ENCODE measurements around the gene DNAH17. TPM values are rescaled to one million over a fixed set of nuclear protein-coding genes. Genes with fewer than 3 reads are reported as not detected.
A peak's percentile ranks its signal among the peaks of the same experiment; 100 is the strongest.

The DNAH17 gene
- total and polyA plus RNA-seq, 3 experiments from 2014 or later, result 0.20 TPM; not detected in 2

DNA sequence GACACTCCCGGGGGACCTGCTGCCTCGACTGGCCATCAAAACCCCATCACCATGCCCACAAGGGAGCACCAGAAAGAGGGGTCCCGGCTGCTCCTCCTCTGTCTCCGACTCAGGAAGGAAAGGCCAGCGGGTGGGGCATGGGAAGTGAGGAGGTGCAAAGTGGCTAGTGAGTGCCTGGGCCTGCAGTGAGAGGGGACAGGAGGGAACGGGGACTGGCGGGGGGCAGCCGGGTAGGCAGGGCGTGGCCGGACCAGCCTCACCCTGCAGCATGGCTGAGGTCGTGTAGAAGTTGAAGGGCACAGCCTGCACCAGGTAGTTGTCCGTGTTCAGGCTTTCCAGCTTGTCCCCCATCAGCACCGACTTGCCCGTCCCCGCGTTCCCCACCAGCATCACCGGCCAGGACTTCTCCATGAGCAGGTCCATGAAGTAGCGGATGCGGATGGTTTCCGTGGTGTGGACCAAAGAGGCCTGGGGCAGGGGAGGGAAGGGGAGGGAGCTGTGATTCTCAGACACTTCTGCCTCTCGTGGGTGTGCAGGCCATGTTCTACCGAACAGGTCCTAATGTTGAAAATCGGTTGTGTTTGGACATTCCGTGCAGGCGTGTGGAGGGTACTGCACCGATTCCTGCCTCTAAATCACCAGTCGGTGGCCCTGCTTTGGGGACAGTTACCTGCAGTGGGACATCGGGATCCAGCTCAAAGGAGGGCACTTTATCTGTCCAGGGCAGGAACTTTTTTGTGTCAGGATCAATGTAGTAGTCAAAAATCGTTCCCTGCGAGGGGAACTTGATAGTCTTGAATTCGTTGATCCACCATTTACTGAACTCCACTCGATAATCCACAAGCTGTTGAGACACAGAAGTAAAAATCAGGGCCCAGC, 91.7 kb downstream of the DNAH17 start:
- no peak for DNase-seq
- Histone ChIP-seq H3K36me3 (ENCODE audit: insufficient read depth, low read length) (no peaks in the 10 kb centered on the region), H3K9me3 (ENCODE audit: low read length) (no peaks in the 10 kb centered on the region), H3K4me1 (ENCODE audit: insufficient read depth, low read length) (no peaks in the 10 kb centered on the region), H3K27me3 (ENCODE audit: insufficient read depth, low read length, poor library complexity, severe bottlenecking) (no peaks in the 10 kb centered on the region), H3K27ac (ENCODE audit: low read depth, low read length) (no peak overlapping the region), H3K4me3 (ENCODE audit: low read length) (no peak overlapping the region)
- Mint-ChIP-seq H3K4me1 (peaks cover 5 to 13% (median 7%) of the 10 kb centered on the region in 3 donors), H3K36me3 (no peaks in the 10 kb centered on the region), H3K27me3 (peaks cover 17 to 25% of the 10 kb centered on the region in 2 donors), H3K27ac (no peak overlapping the region), H3K4me3 (peak overlapping the region in 1 of 7 donors; percentile 6), H3K9me3 (no peaks in the 10 kb centered on the region)
- ChIA-PET CTCF (interaction anchor here (0.6 to 1.6 kb wide), 2 partner anchors 12 to 441 kb away, joined by 4 to 5 read pairs; no protein-coding TSS in a partner anchor), POLR2A (no interaction called here)

DNA sequence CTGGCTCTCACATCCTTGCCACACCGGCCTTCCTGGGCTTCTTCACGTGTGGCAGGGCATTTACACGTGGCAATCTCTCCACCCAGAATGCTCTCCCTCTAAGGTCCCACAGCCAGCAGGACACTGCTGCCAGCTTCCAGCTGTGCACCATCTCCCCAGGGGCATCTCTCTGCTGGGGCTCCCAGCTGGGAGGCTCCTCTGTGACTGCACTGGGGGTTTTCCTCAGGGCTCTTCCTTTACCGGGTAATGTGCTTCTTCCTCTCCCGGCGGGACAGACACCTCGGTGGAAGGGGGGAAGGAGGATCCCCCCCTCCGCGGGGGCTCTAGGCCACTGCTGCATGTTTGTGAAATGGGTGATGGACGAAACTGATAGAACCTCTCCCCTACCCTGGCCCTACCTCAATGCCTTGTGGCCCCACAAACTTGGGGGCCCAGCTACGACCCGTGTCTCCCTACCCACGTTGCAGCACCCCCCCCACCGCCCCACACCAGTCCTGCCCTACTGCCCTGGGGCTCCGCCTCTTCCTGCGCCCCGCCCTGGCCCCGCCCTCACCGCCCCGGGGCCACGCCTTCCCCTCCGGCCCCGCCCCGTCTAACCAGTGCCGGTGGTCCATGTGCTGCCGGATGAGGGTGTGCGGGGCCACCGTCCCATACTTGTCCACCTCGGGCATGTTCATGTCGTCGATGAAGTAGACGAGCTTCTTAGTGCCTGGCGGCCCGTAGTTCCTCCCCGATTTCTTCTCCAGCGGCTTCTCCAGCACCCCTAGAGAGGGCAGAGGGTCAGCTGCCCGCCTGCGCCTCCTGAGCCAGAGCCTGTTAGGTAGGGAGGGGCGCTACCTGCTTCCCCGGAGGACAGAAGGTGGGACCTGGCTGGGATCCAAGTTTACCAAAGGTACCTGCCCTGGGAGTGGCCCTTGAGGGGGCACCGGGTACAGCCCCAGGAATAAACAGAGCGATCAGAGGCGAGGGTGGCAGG, 92.6 kb downstream of the DNAH17 start:
- no peaks in the 10 kb centered on the region for H3K9me3 ChIP-seq (ENCODE audit: low read length)
- no peaks in the 10 kb centered on the region for H3K36me3 Mint-ChIP-seq
- ChIA-PET POLR2A (no interaction called here), CTCF (interaction anchor here (1.6 kb wide), 1 partner anchor 13 kb away, joined by 4 read pairs; no protein-coding TSS in a partner anchor)
- H3K4me1 Mint-ChIP-seq, result peaks cover 5 to 13% (median 7%) of the 10 kb centered on the region in 3 donors
- H3K4me1 ChIP-seq (ENCODE audit: insufficient read depth, low read length), result no peaks in the 10 kb centered on the region
- H3K4me3 Mint-ChIP-seq, result peak overlapping the region in 6 of 7 donors; percentile 11 to 70 (median 60)
- H3K27ac ChIP-seq (ENCODE audit: low read depth, low read length), result no peak overlapping the region
- H3K27me3 Mint-ChIP-seq, result peaks cover 17 to 25% of the 10 kb centered on the region in 2 donors
- no peaks in the 10 kb centered on the region for H3K36me3 ChIP-seq (ENCODE audit: insufficient read depth, low read length)
- peak overlapping the region in 4 of 8 donors; percentile 26 to 78 (median 47) for H3K27ac Mint-ChIP-seq
- peak overlapping the region; percentile 41 for H3K4me3 ChIP-seq (ENCODE audit: low read length)
- no peaks in the 10 kb centered on the region for H3K27me3 ChIP-seq (ENCODE audit: insufficient read depth, low read length, poor library complexity, severe bottlenecking)
- peak; percentile 15 to 71 (median 49) for DNase-seq
- H3K9me3 Mint-ChIP-seq, result no peaks in the 10 kb centered on the region

DNA sequence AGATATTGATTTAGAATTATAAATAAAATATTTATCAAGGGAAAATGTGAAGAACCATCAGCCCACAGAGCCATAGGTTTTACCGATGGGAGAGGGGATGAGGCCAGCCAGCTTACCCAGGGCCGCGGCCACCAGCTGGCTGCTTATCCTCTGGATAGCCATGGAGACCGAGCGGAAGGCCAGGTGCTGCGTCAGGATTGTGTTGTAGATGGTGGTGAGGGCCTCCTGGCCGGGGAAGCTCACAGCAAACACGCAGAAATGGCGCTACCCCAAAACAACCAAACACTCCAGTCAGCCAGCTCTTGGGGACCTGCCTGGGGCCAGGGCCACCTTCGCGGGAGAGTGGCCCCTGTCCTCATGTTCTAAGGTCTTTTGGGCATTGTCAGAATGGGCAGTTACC, 97.8 kb downstream of the DNAH17 start:
- peaks cover 19 to 20% (median 20%) of the 10 kb centered on the region in 3 donors for H3K4me1 Mint-ChIP-seq
- Histone ChIP-seq H3K4me3 (ENCODE audit: low read length) (no peak overlapping the region), H3K27ac (ENCODE audit: low read depth, low read length) (no peak overlapping the region), H3K9me3 (ENCODE audit: low read length) (no peaks in the 10 kb centered on the region), H3K27me3 (ENCODE audit: insufficient read depth, low read length, poor library complexity, severe bottlenecking) (no peaks in the 10 kb centered on the region), H3K4me1 (ENCODE audit: insufficient read depth, low read length) (peaks cover 12% of the 10 kb centered on the region), H3K36me3 (ENCODE audit: insufficient read depth, low read length) (no peaks in the 10 kb centered on the region)
- ChIA-PET POLR2A (no interaction called here), CTCF (no interaction called here)
- no peak overlapping the region for H3K4me3 Mint-ChIP-seq
- peaks cover 0 to 2% (median 0%) of the 10 kb centered on the region in 5 donors for H3K9me3 Mint-ChIP-seq
- no peaks in the 10 kb centered on the region for H3K36me3 Mint-ChIP-seq
- peaks cover 17 to 23% of the 10 kb centered on the region in 2 donors for H3K27me3 Mint-ChIP-seq
- no peak overlapping the region for H3K27ac Mint-ChIP-seq
- DNase-seq, result no peak

DNA sequence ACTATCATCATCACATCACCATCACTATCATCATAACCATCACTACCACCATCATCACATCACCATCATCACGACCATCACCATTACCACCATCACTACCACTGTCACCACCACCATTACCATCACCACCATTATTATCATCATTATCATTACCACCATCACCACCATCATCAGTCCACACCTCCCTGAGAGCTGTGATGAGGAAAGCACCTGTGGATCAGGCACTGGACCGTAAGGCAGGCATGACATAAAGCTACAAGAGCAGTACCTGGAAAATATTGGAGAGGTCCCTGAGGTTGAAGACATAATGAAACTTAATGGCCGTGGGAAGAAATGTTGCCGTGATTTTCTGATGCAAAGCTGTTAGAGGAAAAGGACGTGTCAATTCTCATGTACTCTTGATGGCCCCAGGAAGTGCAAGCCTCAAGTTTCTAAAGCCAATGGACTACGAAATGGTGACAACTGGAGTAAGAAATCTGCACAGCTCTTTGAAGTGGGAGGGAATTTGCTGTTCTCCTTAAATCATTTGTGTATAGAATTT, 98.4 kb downstream of the DNAH17 start:
- Histone ChIP-seq H3K36me3 (ENCODE audit: insufficient read depth, low read length) (no peaks in the 10 kb centered on the region), H3K27ac (ENCODE audit: low read depth, low read length) (no peak overlapping the region), H3K27me3 (ENCODE audit: insufficient read depth, low read length, poor library complexity, severe bottlenecking) (no peaks in the 10 kb centered on the region), H3K9me3 (ENCODE audit: low read length) (no peaks in the 10 kb centered on the region), H3K4me1 (ENCODE audit: insufficient read depth, low read length) (peaks cover 12% of the 10 kb centered on the region), H3K4me3 (ENCODE audit: low read length) (no peak overlapping the region)
- Mint-ChIP-seq H3K27me3 (peaks cover 16 to 19% of the 10 kb centered on the region in 2 donors), H3K4me3 (no peak overlapping the region), H3K4me1 (peaks cover 19 to 20% (median 19%) of the 10 kb centered on the region in 3 donors), H3K27ac (no peak overlapping the region), H3K9me3 (peaks cover 0 to 2% (median 0%) of the 10 kb centered on the region in 5 donors), H3K36me3 (no peaks in the 10 kb centered on the region)
- CTCF ChIA-PET, result no interaction called here
- no peak for DNase-seq
- POLR2A ChIA-PET, result no interaction called here

DNA sequence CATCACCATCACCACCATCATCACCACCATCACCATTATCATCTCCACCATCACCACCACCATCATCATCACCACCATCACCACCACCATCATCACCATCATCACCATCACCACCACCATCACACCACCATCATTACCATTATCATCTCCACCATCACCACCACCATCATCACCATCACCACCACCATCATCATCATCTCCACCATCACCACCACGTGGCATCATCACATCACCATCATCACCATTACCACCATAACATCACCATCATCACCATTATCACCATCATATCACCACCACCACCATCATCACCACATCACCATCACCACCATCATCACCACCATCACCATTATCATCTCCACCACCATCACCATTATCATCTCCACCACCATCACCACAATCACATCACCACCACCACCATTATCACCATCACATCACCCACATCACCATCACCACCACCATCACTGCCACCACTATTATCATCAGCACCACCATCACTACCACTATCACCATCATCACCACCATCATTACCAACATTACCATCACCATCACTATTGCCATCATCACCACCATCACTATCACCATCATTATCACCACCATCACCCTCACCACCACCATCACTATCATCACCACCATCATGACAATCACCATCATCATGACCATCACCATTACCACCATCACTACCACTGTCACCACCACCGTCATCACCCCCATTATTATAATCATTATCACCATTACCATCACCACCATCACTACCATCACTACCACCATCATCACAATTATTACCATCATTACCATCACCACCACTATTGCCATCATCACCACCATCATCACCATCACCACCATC, 99.1 kb downstream of the DNAH17 start:
- DNase-seq, result no peak
- CTCF ChIA-PET, result no interaction called here
- Histone ChIP-seq H3K36me3 (ENCODE audit: insufficient read depth, low read length) (no peaks in the 10 kb centered on the region), H3K4me1 (ENCODE audit: insufficient read depth, low read length) (peaks cover 12% of the 10 kb centered on the region), H3K27ac (ENCODE audit: low read depth, low read length) (no peak overlapping the region), H3K4me3 (ENCODE audit: low read length) (no peak overlapping the region), H3K27me3 (ENCODE audit: insufficient read depth, low read length, poor library complexity, severe bottlenecking) (no peaks in the 10 kb centered on the region), H3K9me3 (ENCODE audit: low read length) (no peaks in the 10 kb centered on the region)
- no peaks in the 10 kb centered on the region for H3K36me3 Mint-ChIP-seq
- H3K4me3 Mint-ChIP-seq, result no peak overlapping the region
- no peak overlapping the region for H3K27ac Mint-ChIP-seq
- H3K4me1 Mint-ChIP-seq, result peaks cover 21 to 26% (median 24%) of the 10 kb centered on the region in 3 donors
- H3K9me3 Mint-ChIP-seq, result peaks cover 0 to 2% (median 0%) of the 10 kb centered on the region in 5 donors
- POLR2A ChIA-PET, result no interaction called here
- H3K27me3 Mint-ChIP-seq, result peaks cover 16 to 17% of the 10 kb centered on the region in 2 donors

GRCh38 chr17:78476973-78477372, 100.2 kb downstream of the DNAH17 start:
- Histone ChIP-seq H3K4me1 (ENCODE audit: insufficient read depth, low read length) (peaks cover 12% of the 10 kb centered on the region), H3K36me3 (ENCODE audit: insufficient read depth, low read length) (no peaks in the 10 kb centered on the region), H3K27me3 (ENCODE audit: insufficient read depth, low read length, poor library complexity, severe bottlenecking) (no peaks in the 10 kb centered on the region), H3K4me3 (ENCODE audit: low read length) (no peak overlapping the region), H3K27ac (ENCODE audit: low read depth, low read length) (no peak overlapping the region), H3K9me3 (ENCODE audit: low read length) (no peaks in the 10 kb centered on the region)
- H3K4me1 Mint-ChIP-seq, result peaks cover 24 to 30% (median 25%) of the 10 kb centered on the region in 3 donors
- H3K27me3 Mint-ChIP-seq, result peaks cover 9 to 11% of the 10 kb centered on the region in 2 donors
- no peaks in the 10 kb centered on the region for H3K36me3 Mint-ChIP-seq
- H3K27ac Mint-ChIP-seq, result no peak overlapping the region
- POLR2A ChIA-PET, result no interaction called here
- CTCF ChIA-PET, result no interaction called here
- H3K4me3 Mint-ChIP-seq, result no peak overlapping the region
- DNase-seq, result no peak
- peaks cover 0 to 2% (median 0%) of the 10 kb centered on the region in 5 donors for H3K9me3 Mint-ChIP-seq

GRCh38 chr17:78476149-78476548, 101.0 kb downstream of the DNAH17 start:
- Mint-ChIP-seq H3K9me3 (peaks cover 0 to 2% (median 0%) of the 10 kb centered on the region in 5 donors), H3K4me1 (peaks cover 24 to 30% (median 25%) of the 10 kb centered on the region in 3 donors), H3K27me3 (peaks cover 4 to 9% of the 10 kb centered on the region in 2 donors), H3K27ac (no peak overlapping the region), H3K36me3 (no peaks in the 10 kb centered on the region), H3K4me3 (no peak overlapping the region)
- ChIA-PET CTCF (no interaction called here), POLR2A (no interaction called here)
- Histone ChIP-seq H3K4me3 (ENCODE audit: low read length) (no peak overlapping the region), H3K4me1 (ENCODE audit: insufficient read depth, low read length) (peaks cover 12% of the 10 kb centered on the region), H3K9me3 (ENCODE audit: low read length) (no peaks in the 10 kb centered on the region), H3K36me3 (ENCODE audit: insufficient read depth, low read length) (no peaks in the 10 kb centered on the region), H3K27me3 (ENCODE audit: insufficient read depth, low read length, poor library complexity, severe bottlenecking) (no peaks in the 10 kb centered on the region), H3K27ac (ENCODE audit: low read depth, low read length) (no peak overlapping the region)
- no peak for DNase-seq
